Stimulated activated naive CD8-positive, alpha-beta T cell treated with anti-CD3 and anti-CD28 coated beads, Interleukin-15, amount 100 ng/mL, for 72 hours (primary cell): Measurements from ENCODE around the gene NRROS.
A peak's percentile ranks its signal among the peaks of the same experiment; 100 is the strongest.
"Not testable (repeated sequence)": the region's sequence is repeated elsewhere in the genome, so short reads cannot be mapped to it uniquely, and the experiment has no call there.

Experiments
- ATAC-seq: fragments of 150-1000 bp; cut with Tn5 transposase; 2 replicates; pipeline ENCODE4 v1.10.0; 2021; ENCODE audit warnings: mild to moderate bottlenecking, moderate library complexity
- DNase-seq, 2 donors: peaks; one replicate each; pipeline ENCODE4 v3.0.0; 2021 to 2022
- H3K27ac Mint-ChIP-seq, 2 donors: one replicate each; pipeline ENCODE4 v1.8.0; 2022; ENCODE audit warnings: mild to moderate bottlenecking in 2 of 2, mixed read lengths in 2 of 2, moderate library complexity in 2 of 2
- H3K27me3 Mint-ChIP-seq: one replicate; pipeline ENCODE4 v1.8.0; 2022; ENCODE audit warnings: mixed read lengths
- H3K4me1 Mint-ChIP-seq: one replicate; pipeline ENCODE4 v1.8.0; 2022; ENCODE audit warnings: mild to moderate bottlenecking, mixed read lengths
- H3K4me3 Mint-ChIP-seq, 2 donors: one replicate each; pipeline ENCODE4 v1.8.0; 2022; ENCODE audit warnings: mild to moderate bottlenecking in 2 of 2, mixed read lengths in 2 of 2, moderate library complexity in 1 of 2
- H3K9me3 Mint-ChIP-seq, 2 donors: one replicate each; pipeline ENCODE4 v1.8.0; 2022; ENCODE audit warnings: mixed read lengths in 2 of 2

NRROS gene

DNA sequence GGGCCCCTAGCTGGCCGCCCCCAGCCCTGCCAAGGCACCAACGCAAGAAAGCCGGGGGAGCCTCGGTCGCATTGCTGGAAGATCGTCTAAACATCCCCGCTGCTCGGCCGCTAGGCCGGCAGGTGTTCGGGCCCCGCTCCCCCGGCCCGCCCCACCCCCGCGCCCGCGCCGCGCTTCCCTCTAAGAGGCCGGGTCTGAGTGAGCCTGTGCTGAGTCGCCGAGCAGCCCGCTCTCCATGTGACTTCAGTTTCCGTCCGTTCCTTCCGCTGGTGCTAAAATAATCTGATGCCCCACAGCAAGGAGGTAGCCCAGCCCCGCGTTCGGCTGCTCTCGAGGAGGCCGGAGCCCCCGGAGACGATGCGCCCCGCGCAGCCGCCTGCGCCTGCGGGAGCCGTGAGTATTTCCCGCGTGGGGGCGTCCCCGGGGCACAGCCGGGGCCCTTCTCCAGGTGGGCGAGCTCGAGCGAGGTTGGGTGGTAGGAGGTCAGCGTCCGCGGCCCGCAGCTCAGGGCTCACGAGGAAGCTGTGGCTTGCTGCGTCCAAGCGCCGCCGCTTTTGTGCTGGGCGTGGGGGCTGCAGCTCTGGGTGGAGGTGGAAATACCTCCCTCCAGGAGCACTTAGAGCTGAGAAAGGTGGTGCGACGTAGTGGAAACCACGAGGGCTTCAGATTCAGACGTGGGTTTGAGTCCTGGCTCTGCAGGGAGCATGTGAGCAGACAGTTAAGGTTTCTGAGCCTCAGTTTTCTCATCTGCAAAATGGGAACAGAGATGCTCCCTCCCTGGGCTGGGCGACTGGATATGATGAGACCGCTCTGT is at the start of gene NRROS:
NRROS (plus strand) TSS at position 212 of the 814 bp plus-strand sequence. CDS start 14,846 bp downstream, outside the sequence.
- Mint-ChIP-seq H3K9me3 (no peaks in the 10 kb centered on the region), H3K4me3 (peak within 1 kb of the TSS; percentile 87 to 92), H3K27ac (peak within 1 kb of the TSS; percentile 81 to 89), H3K27me3 (no peaks in the 10 kb centered on the region), H3K4me1 (peaks cover 72% of the 10 kb centered on the region)
- DNase-seq (peak; percentile 61 to 73), ATAC-seq (peak; percentile 86)

DNA sequence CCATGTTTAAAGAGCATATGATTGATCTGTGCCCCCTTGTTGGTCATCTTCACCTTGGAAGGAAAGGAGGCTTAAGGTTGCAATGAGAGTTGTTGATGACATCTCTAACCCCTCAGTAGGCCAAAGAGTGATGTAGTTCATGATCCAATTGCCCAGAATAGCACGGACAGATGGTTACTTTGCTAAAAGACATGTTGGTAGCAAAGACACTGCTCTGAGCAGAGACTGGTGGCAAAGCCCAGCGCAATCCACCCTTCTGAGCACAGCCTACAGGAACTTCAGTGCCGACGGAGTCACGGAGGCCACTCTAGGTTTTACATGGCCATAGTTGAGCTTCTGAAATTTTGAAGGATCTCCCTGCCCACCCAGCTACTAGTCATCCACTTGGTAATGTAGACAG is 49.2 kb upstream of the NRROS start:
- DNase-seq: no peak
- H3K9me3 Mint-ChIP-seq: no peaks in the 10 kb centered on the region
- H3K4me3 Mint-ChIP-seq: no peak overlapping the region
- ATAC-seq: no peak
- peaks cover 7% of the 10 kb centered on the region for H3K27me3 Mint-ChIP-seq
- no peak overlapping the region for H3K27ac Mint-ChIP-seq
- no peaks in the 10 kb centered on the region for H3K4me1 Mint-ChIP-seq

DNA sequence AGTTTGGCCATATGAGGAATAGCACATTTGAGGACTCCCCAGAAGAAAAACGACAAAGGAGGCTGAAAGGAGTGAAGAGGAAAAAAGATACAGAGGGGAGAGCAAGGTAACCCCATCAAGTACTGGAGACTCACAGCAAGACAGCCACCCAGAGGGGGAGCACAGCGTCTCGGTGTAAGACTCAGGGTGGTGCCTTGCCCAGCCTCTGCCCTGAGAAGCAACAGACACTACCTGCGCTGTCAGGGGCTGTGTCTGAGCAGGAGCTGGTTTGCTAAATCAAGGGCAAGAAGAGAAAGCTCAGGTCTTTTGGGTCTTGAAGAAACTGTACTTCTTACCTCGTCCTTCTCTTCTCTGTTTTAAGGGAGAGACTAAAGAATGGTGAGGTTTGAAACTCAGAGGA is 43.1 kb upstream of the NRROS start:
- peaks cover 34% of the 10 kb centered on the region for H3K27me3 Mint-ChIP-seq
- DNase-seq (no peak), ATAC-seq (no peak)
- H3K4me1 Mint-ChIP-seq: peaks cover 9% of the 10 kb centered on the region
- H3K27ac Mint-ChIP-seq: peak overlapping the region in 1 of 2 donors; percentile 71
- H3K9me3 Mint-ChIP-seq: no peaks in the 10 kb centered on the region
- H3K4me3 Mint-ChIP-seq: no peak overlapping the region

DNA sequence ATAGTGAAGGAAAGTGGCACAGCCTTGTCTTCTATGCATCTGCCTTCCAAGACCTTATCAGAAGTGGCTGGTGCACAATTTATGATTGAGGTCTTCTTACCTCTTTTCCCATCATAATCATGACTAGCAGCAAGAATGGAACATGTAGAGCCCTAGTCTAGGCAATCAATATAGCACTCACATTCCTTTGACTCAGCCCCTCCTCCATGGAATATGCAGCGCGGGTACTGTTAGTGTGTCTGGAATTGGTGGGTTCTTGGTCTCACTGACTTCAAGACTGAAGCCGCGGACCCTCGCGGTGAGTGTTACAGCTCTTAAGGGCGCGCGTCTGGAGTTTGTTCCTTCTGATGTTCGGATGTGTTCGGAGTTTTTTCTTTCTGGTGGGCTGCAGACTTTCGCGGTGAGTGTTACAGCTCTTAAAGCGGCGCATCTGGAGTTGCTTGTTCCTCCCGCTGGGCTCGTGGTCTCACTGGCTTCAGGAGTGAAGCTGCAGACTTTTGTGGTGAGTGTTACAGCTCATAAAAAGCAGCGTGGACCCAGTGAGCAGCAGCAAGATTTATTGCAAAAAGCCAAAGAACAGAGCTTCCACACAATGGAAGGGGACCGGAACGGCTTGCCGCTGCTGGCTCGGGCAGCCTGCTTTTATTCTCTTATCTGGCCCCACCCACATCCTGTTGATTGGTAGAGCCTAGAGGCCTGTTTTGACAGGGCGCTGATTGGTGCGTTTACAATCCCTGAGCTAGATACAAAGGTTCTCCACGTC is 41.3 kb upstream of the NRROS start:
- not testable (repeated sequence) for H3K27ac Mint-ChIP-seq, ATAC-seq, H3K4me1 Mint-ChIP-seq, H3K9me3 Mint-ChIP-seq
- peak overlapping the region in 1 of 2 donors; percentile 83 for H3K4me3 Mint-ChIP-seq
- peaks cover 34% of the 10 kb centered on the region for H3K27me3 Mint-ChIP-seq
- DNase-seq: peak in 1 of 2 donors; percentile 51

DNA sequence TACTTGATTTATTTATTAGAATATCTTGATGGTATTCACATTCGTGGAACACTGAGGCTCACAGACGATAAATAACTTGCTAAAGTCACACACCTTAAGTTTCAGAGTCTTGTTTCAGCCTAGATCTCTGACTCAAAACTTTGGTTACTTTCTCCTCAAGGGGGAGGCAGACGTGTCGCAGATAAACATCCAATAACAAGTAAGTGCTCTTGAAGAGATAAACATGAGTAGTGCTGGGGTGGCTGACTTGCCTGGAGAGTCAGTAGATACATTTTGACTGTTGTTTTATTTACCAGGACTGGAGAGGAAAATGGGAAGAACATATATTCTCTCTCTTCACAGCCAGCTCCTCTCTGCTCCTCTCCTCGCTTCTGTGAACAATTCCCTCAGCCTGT is 39.8 kb upstream of the NRROS start:
- Mint-ChIP-seq H3K4me3 (no peak overlapping the region), H3K27me3 (peaks cover 27% of the 10 kb centered on the region)
- DNase-seq: no peak

DNA sequence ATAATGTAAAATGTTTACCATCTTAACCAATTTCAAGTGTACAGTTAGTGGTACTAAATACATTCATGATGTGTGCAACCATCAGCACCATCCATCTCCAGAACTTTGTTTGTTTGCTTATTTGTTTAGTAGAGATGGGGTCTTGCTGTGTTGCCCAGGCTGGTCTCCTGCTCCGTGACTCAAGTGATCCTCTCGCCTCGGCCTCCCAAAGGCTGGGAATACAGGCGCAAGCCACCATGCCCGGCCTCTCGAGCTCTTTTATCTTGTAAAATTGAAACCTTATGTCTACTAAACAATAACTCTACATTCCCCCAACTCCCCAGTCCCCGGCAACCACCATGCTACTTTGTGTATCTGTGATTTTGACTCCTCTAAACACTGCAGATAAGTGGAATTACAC is 39.1 kb upstream of the NRROS start:
- ATAC-seq (no peak), DNase-seq (no peak)
- Mint-ChIP-seq H3K27ac (no peak overlapping the region), H3K4me3 (no peak overlapping the region), H3K9me3 (no peaks in the 10 kb centered on the region), H3K27me3 (peaks cover 27% of the 10 kb centered on the region), H3K4me1 (peaks cover 15% of the 10 kb centered on the region)

More for the DNA sequence above, 39.8 kb upstream of the NRROS start:
- Mint-ChIP-seq H3K27ac (no peak overlapping the region), H3K9me3 (no peaks in the 10 kb centered on the region), H3K4me1 (peaks cover 14% of the 10 kb centered on the region)
- ATAC-seq: no peak

DNA sequence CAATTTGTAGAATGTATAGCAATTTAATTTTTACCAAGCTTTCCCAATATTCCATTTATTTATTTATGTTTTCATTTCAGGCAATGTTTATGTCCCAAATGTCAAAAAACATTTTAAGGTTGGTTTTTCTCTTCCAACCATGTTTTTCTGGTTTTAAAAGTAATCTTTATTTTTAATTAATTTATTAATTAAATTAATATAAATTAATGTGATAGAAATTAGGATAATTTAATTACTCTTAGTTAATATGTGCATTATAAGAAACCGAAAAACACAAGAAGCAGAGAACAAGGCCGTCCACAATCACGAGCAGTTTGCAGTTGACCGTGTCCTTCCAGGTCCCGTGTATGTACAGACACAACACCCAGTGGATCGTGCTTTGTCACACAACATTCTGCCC is 36.8 kb upstream of the NRROS start:
- Mint-ChIP-seq H3K4me3 (no peak overlapping the region), H3K27ac (no peak overlapping the region), H3K9me3 (no peaks in the 10 kb centered on the region), H3K4me1 (peaks cover 15% of the 10 kb centered on the region), H3K27me3 (peaks cover 7% of the 10 kb centered on the region)
- DNase-seq (no peak), ATAC-seq (no peak)

DNA sequence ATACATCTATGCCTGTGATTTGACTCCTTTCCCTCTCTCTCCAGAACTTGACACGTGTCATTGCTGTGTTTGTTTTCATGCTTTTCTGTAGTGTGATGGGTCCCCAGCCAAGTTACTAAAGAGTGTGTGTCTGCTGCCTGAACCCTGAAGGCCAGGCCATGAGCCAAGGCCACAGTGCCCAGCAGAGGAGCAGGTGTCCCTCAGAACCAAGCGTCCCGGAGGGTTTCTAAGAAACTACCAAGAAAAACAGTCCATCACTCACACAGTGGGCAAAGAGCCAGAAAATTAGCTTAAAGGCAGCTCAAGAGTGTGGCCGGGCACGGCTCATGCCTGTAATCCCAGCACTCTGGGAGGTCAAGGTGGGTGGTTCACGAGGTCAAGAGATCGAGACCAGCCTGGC is 35.8 kb upstream of the NRROS start:
- DNase-seq: no peak
- no peaks in the 10 kb centered on the region for H3K27me3 Mint-ChIP-seq
- no peak for ATAC-seq
- peaks cover 7% of the 10 kb centered on the region for H3K4me1 Mint-ChIP-seq
- H3K27ac Mint-ChIP-seq: no peak overlapping the region
- H3K9me3 Mint-ChIP-seq: peaks cover 0 to 2% of the 10 kb centered on the region in 2 donors
- H3K4me3 Mint-ChIP-seq: no peak overlapping the region

DNA sequence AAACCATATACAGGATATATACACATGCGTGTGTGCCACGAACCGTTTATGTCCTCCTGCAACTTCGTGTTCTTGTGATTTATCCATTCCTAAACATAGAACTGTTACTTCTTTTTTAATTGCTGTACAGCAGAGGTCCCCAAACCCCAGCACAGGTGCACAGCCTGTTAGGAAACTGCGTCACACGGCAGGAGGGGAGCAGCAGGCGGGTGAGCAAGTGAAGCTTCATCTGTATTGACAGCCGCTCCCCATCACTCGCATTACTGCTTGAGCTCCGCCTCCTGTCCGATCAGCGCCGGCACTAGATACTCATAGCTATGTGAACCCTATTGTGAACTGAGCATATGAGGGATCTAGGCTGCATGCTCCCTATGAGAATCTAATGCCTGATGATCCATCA is 34.9 kb upstream of the NRROS start:
- peaks cover 0 to 5% of the 10 kb centered on the region in 2 donors for H3K9me3 Mint-ChIP-seq
- ATAC-seq (peak; percentile 50), DNase-seq (peak; percentile 30 to 38)
- H3K27ac Mint-ChIP-seq: no peak overlapping the region
- peak overlapping the region in 1 of 2 donors; percentile 64 for H3K4me3 Mint-ChIP-seq
- H3K4me1 Mint-ChIP-seq: peaks cover 12% of the 10 kb centered on the region
- H3K27me3 Mint-ChIP-seq: no peaks in the 10 kb centered on the region

DNA sequence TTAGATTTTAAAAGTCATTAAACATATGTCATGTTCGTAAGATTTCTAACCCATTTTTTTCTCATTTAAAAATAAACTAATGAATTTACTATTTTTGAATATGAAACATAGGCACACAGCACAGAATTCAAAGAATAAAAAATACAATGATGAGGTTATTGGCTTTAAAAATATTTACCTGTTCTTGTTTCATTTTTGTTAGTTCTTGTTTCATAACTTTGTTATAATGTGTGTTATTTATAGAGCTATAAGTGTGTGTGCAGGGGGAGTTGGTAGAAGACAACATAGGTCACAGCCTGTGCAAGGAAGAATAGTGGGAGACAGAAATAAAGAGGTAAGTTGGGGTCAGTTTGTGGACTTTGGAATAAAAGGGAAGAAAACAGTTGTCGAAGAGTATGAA is 30.8 kb upstream of the NRROS start:
- Mint-ChIP-seq H3K9me3 (peaks cover 0 to 5% of the 10 kb centered on the region in 2 donors), H3K4me3 (no peak overlapping the region), H3K27ac (peak overlapping the region in 1 of 2 donors; percentile 61)

DNA sequence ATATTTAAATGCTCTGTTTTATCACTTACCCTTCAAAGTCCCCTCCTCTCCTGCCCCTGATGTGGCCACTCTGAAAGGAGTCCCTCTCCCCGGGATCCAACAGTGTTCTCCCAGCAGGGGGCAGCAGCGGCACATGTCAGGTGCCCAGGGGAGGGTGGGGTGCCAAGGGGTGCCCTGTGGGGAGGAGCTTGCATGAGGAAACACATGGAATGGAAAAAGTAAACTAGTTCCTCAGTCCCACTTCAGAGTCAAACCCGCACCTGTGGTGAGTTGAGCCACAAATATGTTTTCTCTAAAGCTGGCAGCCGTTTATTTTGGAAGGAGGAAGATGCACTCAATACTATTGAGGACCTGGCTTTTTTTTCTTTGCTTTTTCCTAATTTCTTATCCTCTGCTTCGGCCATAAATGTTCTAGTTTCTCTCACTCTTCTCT is 30.1 kb upstream of the NRROS start:
- Mint-ChIP-seq H3K4me3 (peak overlapping the region; percentile 55 to 66), H3K9me3 (peaks cover 0 to 5% of the 10 kb centered on the region in 2 donors), H3K27ac (peak overlapping the region; percentile 54), H3K4me1 (peaks cover 36% of the 10 kb centered on the region), H3K27me3 (no peaks in the 10 kb centered on the region)
- ATAC-seq (peak; percentile 98), DNase-seq (peak; percentile 85 to 90)

More for the DNA sequence above, 30.8 kb upstream of the NRROS start:
- Mint-ChIP-seq H3K27me3 (no peaks in the 10 kb centered on the region), H3K4me1 (peaks cover 37% of the 10 kb centered on the region)
- ATAC-seq: no peak
- DNase-seq: no peak

DNA sequence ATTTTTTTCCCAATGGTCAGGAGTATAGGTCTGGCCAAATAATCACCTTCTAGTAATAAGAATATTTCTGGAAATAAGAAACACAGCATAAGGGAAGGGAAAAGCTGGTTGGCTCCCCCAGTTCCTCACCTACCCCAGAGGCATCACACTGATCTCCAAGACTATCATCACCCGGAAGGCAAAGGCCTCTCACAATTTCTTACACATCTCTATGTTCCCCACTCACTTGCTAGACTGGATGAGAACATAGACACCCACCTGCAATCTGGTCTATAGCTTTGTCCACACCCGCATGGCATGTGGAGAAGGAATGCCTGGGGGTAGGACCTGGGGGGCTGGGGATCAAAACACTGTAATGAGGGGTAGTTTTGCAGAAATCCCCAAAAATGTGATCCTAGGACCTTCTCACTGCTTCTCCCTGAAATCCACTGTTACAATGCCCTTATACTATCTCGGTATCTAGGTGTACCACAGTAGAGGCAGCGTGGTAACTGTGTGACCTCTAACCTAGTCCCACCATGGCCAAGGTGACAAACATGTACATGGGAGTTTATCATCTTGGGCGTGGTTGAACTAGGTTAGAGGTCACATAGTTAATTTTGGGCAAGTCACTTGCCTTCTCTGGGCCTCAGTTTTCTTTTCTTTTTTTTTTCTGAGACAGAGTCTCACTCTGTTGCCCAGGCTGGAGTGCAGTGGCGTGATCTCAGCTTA is 29.5 kb upstream of the NRROS start:
- ATAC-seq (peak; percentile 49), DNase-seq (no peak)
- Mint-ChIP-seq H3K27ac (peak overlapping the region; percentile 54), H3K27me3 (no peaks in the 10 kb centered on the region), H3K9me3 (peaks cover 0 to 5% of the 10 kb centered on the region in 2 donors), H3K4me1 (peaks cover 31% of the 10 kb centered on the region), H3K4me3 (peak overlapping the region; percentile 55 to 66)

DNA sequence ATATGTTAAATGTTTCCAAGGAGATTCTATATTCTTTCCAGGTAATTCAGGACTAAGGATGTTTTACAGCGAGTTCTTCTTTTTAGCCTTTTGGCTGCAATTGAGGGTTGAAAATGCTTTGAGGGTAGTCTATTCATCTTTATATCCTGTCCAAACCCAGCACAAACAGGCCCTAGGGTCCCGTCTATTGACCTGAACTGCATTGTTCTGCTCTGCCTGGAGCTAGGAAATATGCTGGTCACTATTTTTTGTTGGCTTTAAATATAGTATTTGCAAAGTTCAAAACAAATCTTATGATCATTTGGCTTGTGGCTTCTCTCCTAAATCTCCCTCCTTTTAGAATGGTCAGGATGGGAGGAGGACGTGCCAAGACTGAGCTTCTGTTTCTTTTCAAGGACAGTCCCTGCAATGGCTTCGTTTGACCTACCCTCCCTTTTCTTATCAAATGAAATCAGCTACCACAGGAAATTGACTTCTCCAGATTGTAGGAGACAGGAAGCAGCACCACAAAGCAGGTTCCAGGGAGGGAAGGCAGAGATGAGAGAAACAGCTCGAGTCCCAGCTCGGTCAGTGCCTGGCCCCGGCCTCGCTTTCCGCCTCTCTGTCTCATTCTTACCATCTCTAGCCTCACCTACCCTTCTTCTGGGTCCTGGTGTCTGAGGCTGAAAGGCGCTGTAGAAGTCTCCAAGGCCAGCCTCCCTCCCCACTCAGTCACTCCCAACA is 27.6 kb upstream of the NRROS start:
- DNase-seq: no peak
- no peak for ATAC-seq
- Mint-ChIP-seq H3K9me3 (peaks cover 0 to 5% of the 10 kb centered on the region in 2 donors), H3K4me1 (peaks cover 31% of the 10 kb centered on the region), H3K27ac (peak overlapping the region; percentile 56 to 59), H3K27me3 (no peaks in the 10 kb centered on the region), H3K4me3 (peak overlapping the region; percentile 25 to 44)

DNA sequence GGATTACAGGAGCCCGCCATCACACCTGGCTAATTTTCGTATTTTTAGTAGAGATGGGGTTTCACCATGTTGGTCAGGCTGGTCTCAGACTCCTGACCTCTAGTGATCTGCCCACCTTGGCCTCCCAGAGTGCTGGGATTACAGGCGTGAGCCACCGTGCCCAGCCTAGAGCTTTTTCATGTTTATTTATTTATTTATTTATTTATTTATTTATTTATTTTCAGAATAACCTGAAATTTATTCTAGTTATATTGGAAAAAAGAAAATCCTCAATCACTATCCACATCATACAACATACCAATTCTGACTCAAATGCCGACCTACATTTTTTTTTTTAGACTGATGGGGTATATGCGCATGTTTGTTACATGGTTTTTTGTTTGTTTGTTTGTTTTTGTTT is 24.3 kb upstream of the NRROS start:
- DNase-seq, H3K9me3 Mint-ChIP-seq, H3K4me3 Mint-ChIP-seq, H3K27ac Mint-ChIP-seq, ATAC-seq, H3K27me3 Mint-ChIP-seq: not testable (repeated sequence)
- peaks cover 31% of the 10 kb centered on the region for H3K4me1 Mint-ChIP-seq

DNA sequence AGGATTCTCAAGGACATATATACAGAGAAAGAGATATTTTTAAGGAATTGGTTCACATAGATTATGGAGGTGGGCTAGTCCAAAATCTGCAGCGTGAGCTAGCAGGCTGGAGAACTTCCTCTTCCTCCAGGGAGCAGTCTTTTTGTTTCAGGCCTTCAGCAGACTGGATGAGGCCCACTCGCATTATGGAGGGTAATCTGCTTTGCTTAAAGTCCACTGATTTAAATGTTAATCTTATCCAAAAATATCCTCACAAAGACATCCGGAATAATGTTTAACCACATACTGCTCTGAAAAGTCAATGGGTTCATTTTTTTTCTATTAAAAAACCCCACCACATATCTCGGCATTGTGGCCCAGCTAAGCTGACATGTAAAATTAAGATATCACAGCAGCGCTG is 22.2 kb upstream of the NRROS start:
- Mint-ChIP-seq H3K27ac (no peak overlapping the region), H3K4me1 (peaks cover 24% of the 10 kb centered on the region), H3K9me3 (no peaks in the 10 kb centered on the region), H3K4me3 (no peak overlapping the region), H3K27me3 (no peaks in the 10 kb centered on the region)
- no peak for DNase-seq
- no peak for ATAC-seq
